ENCODE measurements around the gene ATP2B2. TPM values are rescaled to one million over a fixed set of nuclear protein-coding genes. Genes with fewer than 3 reads are reported as not detected.
A peak's percentile ranks its signal among the peaks of the same experiment; 100 is the strongest.

The ATP2B2 gene
- total RNA-seq, 1 donor from 2014 or later = not detected

DNA sequence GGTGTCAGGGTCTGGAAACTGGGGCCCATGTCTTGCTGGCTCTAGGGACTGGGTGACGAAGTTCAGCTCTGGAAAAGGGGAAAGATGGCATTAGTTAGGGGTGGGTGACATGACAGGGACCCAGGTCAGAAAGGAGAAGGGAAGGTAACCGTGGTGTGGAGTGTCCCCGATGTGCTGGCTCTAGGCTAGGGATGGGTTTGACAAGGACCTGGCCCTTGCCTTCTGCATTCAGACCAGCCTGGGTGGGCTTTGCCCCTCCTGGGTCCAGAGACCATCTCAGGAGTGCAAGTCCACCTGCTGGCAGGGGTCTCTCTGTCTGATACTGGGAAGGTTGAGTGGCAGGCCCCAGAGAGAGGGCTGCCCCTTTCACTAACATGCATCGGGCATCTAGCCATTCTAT, 28.7 kb upstream of the ATP2B2 start:
- H3K9me3 Mint-ChIP-seq = peaks cover 6% of the 10 kb centered on the region
- H3K4me1 Mint-ChIP-seq = no peaks in the 10 kb centered on the region
- H3K27ac Mint-ChIP-seq = no peak overlapping the region
- TF ChIP-seq, protein P1, sequence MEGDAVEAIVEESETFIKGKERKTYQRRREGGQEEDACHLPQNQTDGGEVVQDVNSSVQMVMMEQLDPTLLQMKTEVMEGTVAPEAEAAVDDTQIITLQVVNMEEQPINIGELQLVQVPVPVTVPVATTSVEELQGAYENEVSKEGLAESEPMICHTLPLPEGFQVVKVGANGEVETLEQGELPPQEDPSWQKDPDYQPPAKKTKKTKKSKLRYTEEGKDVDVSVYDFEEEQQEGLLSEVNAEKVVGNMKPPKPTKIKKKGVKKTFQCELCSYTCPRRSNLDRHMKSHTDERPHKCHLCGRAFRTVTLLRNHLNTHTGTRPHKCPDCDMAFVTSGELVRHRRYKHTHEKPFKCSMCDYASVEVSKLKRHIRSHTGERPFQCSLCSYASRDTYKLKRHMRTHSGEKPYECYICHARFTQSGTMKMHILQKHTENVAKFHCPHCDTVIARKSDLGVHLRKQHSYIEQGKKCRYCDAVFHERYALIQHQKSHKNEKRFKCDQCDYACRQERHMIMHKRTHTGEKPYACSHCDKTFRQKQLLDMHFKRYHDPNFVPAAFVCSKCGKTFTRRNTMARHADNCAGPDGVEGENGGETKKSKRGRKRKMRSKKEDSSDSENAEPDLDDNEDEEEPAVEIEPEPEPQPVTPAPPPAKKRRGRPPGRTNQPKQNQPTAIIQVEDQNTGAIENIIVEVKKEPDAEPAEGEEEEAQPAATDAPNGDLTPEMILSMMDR (IDR thresholded peaks at IDR 0.05; ENCODE audit: unreplicated experiment) = no peak
- peak in 1 of 2 experiments; percentile 22 for DNase-seq (ENCODE audit: low spot score in 2 of 2, unreplicated experiment in 2 of 2)
- no peaks in the 10 kb centered on the region for H3K36me3 Mint-ChIP-seq
- peaks cover 58% of the 10 kb centered on the region for H3K27me3 Mint-ChIP-seq (ENCODE audit: low read depth)
- H3K4me3 Mint-ChIP-seq = no peak overlapping the region

DNA sequence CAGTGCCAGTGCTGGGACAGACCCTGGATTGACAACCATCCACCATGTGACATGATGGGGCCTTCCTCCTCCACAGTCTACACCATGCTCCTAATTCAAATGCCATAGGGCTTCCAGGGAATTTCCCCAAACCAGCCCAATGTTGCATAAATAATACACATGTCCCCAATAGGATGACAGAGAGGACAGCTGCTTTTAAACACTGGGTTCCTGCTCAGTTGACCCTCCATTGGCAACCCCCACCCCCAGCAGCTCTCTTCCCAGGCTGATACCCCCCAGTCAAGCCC, 28.3 kb upstream of the ATP2B2 start:
- H3K27ac Mint-ChIP-seq = no peak overlapping the region
- TF ChIP-seq, protein P1 (IDR thresholded peaks at IDR 0.05; ENCODE audit: unreplicated experiment) = no peak
- H3K27me3 Mint-ChIP-seq (ENCODE audit: low read depth) = peaks cover 57% of the 10 kb centered on the region

DNA sequence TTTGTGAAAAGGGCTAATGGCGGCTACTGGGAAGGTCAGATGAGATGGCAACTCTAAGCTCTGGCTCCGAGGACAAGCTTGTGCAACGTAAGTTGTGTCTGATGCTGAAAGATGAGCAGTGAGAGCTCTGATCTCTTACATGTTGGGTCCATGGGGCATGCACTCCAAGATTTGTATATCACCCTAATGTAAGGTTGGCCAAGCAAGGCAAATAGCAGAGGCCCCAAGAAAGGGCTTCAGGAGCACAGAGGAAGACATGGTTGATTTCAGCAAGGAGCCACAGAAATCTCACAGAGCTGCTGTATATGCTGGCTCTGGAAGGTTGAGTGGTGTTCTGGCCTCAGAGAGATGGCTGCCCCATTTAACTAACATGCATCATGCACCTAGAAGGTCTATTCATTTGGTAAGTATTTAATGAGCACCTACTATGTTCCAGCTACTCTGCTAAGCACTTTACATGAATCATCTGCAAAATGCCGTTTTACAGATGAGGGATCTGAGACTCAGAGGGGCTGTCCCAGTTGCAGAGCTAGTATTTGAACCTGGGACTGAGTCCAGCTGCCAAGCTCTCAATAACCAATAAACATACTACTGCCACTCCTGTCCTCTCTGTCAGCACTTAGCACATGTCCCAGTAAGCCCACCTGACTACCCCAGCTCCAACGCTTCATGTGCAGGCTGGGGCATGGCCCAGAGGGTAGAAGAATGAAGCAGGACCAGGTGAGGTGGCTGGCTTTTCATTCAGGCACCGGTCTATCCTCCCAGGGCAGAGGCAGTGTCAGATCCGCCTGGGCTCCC, 27.8 kb upstream of the ATP2B2 start:
- Mint-ChIP-seq H3K27me3 (ENCODE audit: low read depth) (peaks cover 61% of the 10 kb centered on the region), H3K4me3 (no peak overlapping the region), H3K27ac (no peak overlapping the region), H3K36me3 (no peaks in the 10 kb centered on the region), H3K4me1 (no peaks in the 10 kb centered on the region), H3K9me3 (no peaks in the 10 kb centered on the region)
- TF ChIP-seq, protein P1 (IDR thresholded peaks at IDR 0.05; ENCODE audit: unreplicated experiment) = no peak
- DNase-seq (ENCODE audit: low spot score in 2 of 2, unreplicated experiment in 2 of 2) = peak in 1 of 2 experiments; percentile 22

More for the DNA sequence above, 28.3 kb upstream of the ATP2B2 start:
- no peaks in the 10 kb centered on the region for H3K36me3 Mint-ChIP-seq
- peak in 1 of 2 experiments; percentile 10 for DNase-seq (ENCODE audit: low spot score in 2 of 2, unreplicated experiment in 2 of 2)
- no peak overlapping the region for H3K4me3 Mint-ChIP-seq
- H3K4me1 Mint-ChIP-seq = no peaks in the 10 kb centered on the region
- H3K9me3 Mint-ChIP-seq = peaks cover 3% of the 10 kb centered on the region

DNA sequence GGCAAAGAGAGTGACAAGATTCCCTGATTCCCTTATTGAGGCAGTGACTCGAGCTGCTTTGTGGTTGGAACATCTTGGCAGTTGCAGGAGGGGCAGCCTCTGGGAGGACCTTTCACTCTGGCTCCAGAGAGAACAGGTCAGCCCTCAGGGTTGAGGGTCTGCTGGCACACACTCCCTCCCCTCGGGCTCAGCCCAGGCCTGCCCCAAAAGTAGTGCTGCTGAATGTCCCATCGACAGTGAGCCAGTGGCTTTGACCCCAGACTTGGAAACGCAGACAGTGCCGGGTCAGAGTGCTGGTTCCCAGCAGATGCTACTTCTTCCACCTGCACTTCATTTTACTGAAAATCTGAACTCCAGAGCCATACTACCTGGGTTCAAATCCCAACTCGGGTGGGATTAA, 25.6 kb upstream of the ATP2B2 start:
- TF ChIP-seq, protein P1 (IDR thresholded peaks at IDR 0.05; ENCODE audit: unreplicated experiment) = no peak
- H3K36me3 Mint-ChIP-seq = no peaks in the 10 kb centered on the region
- H3K27me3 Mint-ChIP-seq (ENCODE audit: low read depth) = peaks cover 68% of the 10 kb centered on the region
- H3K4me1 Mint-ChIP-seq = no peaks in the 10 kb centered on the region
- no peak overlapping the region for H3K4me3 Mint-ChIP-seq
- peak in 1 of 2 experiments; percentile 32 for DNase-seq (ENCODE audit: low spot score in 2 of 2, unreplicated experiment in 2 of 2)
- H3K27ac Mint-ChIP-seq = no peak overlapping the region
- no peaks in the 10 kb centered on the region for H3K9me3 Mint-ChIP-seq

DNA sequence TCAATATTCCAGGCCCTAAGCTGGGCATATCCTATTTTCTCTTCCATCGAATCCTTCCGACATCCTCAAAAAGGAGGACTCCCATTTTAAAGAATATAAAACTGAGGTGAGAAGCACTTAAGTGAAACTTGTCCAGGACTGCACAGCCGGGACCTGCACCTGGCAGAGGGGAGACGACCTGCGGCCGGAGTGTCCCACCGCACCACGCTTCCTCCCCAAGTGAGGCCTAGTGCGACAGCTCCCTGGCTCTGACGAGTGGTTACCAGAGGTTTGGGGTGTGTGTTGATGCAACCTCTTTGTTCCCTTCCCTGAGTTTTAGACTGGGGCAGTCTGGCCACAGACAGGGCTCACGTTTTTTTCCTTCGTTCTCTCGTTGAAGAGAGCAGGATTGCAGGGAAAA, 24.9 kb upstream of the ATP2B2 start:
- Mint-ChIP-seq H3K4me1 (no peaks in the 10 kb centered on the region), H3K27me3 (ENCODE audit: low read depth) (peaks cover 70% of the 10 kb centered on the region), H3K4me3 (no peak overlapping the region), H3K27ac (no peak overlapping the region), H3K36me3 (no peaks in the 10 kb centered on the region), H3K9me3 (no peaks in the 10 kb centered on the region)
- TF ChIP-seq, protein P1 (IDR thresholded peaks at IDR 0.05; ENCODE audit: unreplicated experiment) = no peak
- peak in 1 of 2 experiments; percentile 17 for DNase-seq (ENCODE audit: low spot score in 2 of 2, unreplicated experiment in 2 of 2)
